Cortex of kidney (tissue), 1 donor: ENCODE data around the gene SYNRG.
"Not testable (repeated sequence)": the region's sequence is repeated elsewhere in the genome, so short reads cannot be mapped to it uniquely, and the experiment has no call there.

Experiments
- DNase-seq: peaks from one replicate; lab custom pipeline; 2025; lab: John Stamatoyannopoulos, UW

Gene SYNRG

GRCh38 chr17:37538981-37539659 lies 70.1 kb downstream of the SYNRG start:
- no peak for DNase-seq

GRCh38 chr17:37535906-37536305 lies 73.3 kb downstream of the SYNRG start:
- DNase-seq, result no peak

GRCh38 chr17:37532756-37533155 lies 76.5 kb downstream of the SYNRG start:
- no peak for DNase-seq

- DNase-seq, result no peak
Measured at GRCh38 chr17:37530420-37530819, 78.8 kb downstream of the SYNRG start.

- DNase-seq, result no peak
Measured at GRCh38 chr17:37527249-37527851, 81.9 kb downstream of the SYNRG start.

GRCh38 chr17:37523715-37524219 lies 85.5 kb downstream of the SYNRG start:
- DNase-seq, result no peak

- DNase-seq, result no peak
Measured at GRCh38 chr17:37521821-37522220, 87.4 kb downstream of the SYNRG start.

- no peak for DNase-seq
Measured at GRCh38 chr17:37520174-37520573, 89.0 kb downstream of the SYNRG start.

GRCh38 chr17:37519251-37519985 lies 89.8 kb downstream of the SYNRG start:
- DNase-seq, result no peak

- no peak for DNase-seq
Measured at GRCh38 chr17:37518826-37519225, 90.4 kb downstream of the SYNRG start.

- DNase-seq, result no peak
Measured at GRCh38 chr17:37517881-37518280, 91.3 kb downstream of the SYNRG start.

GRCh38 chr17:37516127-37516571 lies 93.1 kb downstream of the SYNRG start:
- DNase-seq, result no peak

GRCh38 chr17:37513711-37514110 lies 95.5 kb downstream of the SYNRG start:
- DNase-seq, result no peak

- DNase-seq, result no peak
Measured at GRCh38 chr17:37512442-37513068, 96.7 kb downstream of the SYNRG start.

- not testable (repeated sequence) for DNase-seq
Measured at GRCh38 chr17:37511642-37512041, 97.6 kb downstream of the SYNRG start.

- no peak for DNase-seq
Measured at GRCh38 chr17:37510056-37510455, 99.2 kb downstream of the SYNRG start.

- DNase-seq, result no peak
Measured at GRCh38 chr17:37507111-37507510, 102.1 kb downstream of the SYNRG start.

GRCh38 chr17:37506678-37507077 lies 102.5 kb downstream of the SYNRG start:
- no peak for DNase-seq

- no peak for DNase-seq
Measured at GRCh38 chr17:37505333-37505732, 103.9 kb downstream of the SYNRG start.

GRCh38 chr17:37503148-37503547 lies 106.1 kb downstream of the SYNRG start:
- DNase-seq, result no peak

- no peak for DNase-seq
Measured at GRCh38 chr17:37502009-37502936, 106.9 kb downstream of the SYNRG start.
